Omental fat pad (tissue), 4 donors: ENCODE results near the gene TBC1D9. TPM values are rescaled to one million over a fixed set of nuclear protein-coding genes. Genes with fewer than 3 reads are reported as not detected.

Experiments used
- ATAC-seq: fragments of 150-250 bp; one replicate; pipeline ENCODE4 v1.9.1; 2016; ENCODE audit warnings: mild to moderate bottlenecking, moderate library complexity; ENCODE audit not compliant: low FRiP score
- DNase-seq: peaks from one replicate; pipeline ENCODE4 v3.0.0-alpha.2; 2019; ENCODE audit warnings: low spot score
- CTCF ChIP-seq, 3 donors: fragments of 450-650 bp; IDR thresholded peaks; one replicate each; pipeline ENCODE4 v1.5.1; 2016 to 2017; ENCODE audit warnings: antibody characterized with exemption in 3 of 3, mild to moderate bottlenecking in 3 of 3, moderate library complexity in 2 of 3
- total RNA-seq, 4 donors: library from RNA; depleted of rRNA; stranded (reverse); fragments of >200 nt; gene quantifications; one replicate each; pipeline ENCODE4 v1.1.0, GENCODE V29; 2016

Gene TBC1D9
- total RNA-seq, 4 donors from 2014 or later: 29.6 to 60.3 (median 48.3) TPM

DNA sequence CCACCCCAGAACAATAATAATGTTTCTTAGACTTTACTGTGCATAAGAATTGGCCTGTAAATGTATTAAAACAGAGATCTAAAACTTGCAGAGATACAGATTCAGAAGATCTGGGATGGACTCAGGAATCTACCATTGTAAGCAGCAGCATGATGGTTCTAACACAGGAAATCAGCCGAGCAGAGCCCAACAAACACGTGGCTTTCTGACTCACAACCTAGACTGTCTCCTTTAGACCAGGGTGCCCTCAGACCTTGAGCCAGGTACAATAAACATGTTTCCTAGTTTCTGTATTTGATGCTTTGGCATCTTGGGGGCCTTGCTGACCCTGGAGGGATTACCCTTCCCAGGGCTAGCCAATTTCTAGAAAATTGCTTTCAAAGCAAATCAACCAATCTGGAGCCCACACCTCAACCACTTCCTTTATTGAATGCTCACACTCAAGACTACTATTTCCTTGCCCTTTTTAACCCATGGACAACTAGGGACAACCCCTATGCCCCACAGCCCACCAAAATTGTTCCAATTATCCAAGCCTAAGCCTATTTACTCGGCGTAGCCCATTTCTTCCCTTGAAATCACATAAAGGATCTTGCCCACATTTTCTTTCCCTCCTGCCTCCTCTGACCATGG, 80.5 kb downstream of the TBC1D9 start:
- DNase-seq (no peak), ATAC-seq (no peak)
- no peak for TF ChIP-seq CTCF (IDR thresholded peaks at IDR 0.05)

- TF ChIP-seq CTCF (IDR thresholded peaks at IDR 0.05): no peak
- no peak for DNase-seq
- ATAC-seq: no peak
These were observed 82.5 kb downstream of the TBC1D9 start for GRCh38 chr4:140673729-140674128.

DNA sequence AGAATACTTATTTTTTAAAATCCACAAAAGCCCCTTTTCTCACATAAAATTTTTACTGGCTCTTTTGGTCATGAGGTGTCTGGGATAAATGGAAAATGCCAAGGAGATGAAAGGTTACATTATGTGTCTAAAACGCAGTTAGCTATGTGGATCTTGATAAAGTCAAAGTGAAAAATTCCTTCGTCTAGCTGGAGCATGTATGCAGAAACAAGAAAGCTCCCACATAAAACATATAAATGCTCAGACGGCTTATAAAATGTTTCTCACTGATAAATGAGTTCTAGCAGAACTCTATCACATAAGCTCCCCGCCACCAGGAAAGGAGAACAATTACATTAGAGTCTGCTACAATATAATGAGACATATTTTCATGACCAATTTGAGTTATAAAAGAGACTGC, 83.8 kb downstream of the TBC1D9 start:
- DNase-seq (no peak), ATAC-seq (no peak)
- TF ChIP-seq CTCF (IDR thresholded peaks at IDR 0.05): no peak

- ATAC-seq: no peak
- TF ChIP-seq CTCF (IDR thresholded peaks at IDR 0.05): no peak
- no peak for DNase-seq
These were observed 88.1 kb downstream of the TBC1D9 start for GRCh38 chr4:140668111-140668510.

- DNase-seq: no peak
- TF ChIP-seq CTCF (IDR thresholded peaks at IDR 0.05): no peak
- ATAC-seq: no peak
These were observed 89.1 kb downstream of the TBC1D9 start for GRCh38 chr4:140666889-140667614.

GRCh38 chr4:140662082-140662869, 93.9 kb downstream of the TBC1D9 start:
- TF ChIP-seq CTCF (IDR thresholded peaks at IDR 0.05): no peak
- DNase-seq: no peak
- no peak for ATAC-seq
